Ovary (tissue), 3 donors: Measurements from ENCODE around the gene STT3B.

Experiments used
- CTCF ChIP-seq, 3 donors: fragments of 450-650 bp in 2 of 3; fragments of 200-600 bp in 1 of 3; IDR thresholded peaks; one replicate each; pipeline versions ENCODE4 v1.5.1 to v1.8.0; 2016 to 2022; ENCODE audit warnings: antibody characterized with exemption in 3 of 3, mild to moderate bottlenecking in 1 of 3
- EP300 ChIP-seq: sonication (generic); formaldehyde crosslinking; IDR thresholded peaks from one replicate; pipeline ENCODE4 v1.6.1; 2017; ENCODE audit warnings: antibody characterized with exemption
- POLR2A ChIP-seq: fragments of 450-650 bp; IDR thresholded peaks from one replicate; pipeline ENCODE4 v1.6.1; 2017; ENCODE audit warnings: antibody characterized with exemption, mild to moderate bottlenecking, moderate library complexity
- donor health status: DM: no; HTN: no; CAD: no.

DNA sequence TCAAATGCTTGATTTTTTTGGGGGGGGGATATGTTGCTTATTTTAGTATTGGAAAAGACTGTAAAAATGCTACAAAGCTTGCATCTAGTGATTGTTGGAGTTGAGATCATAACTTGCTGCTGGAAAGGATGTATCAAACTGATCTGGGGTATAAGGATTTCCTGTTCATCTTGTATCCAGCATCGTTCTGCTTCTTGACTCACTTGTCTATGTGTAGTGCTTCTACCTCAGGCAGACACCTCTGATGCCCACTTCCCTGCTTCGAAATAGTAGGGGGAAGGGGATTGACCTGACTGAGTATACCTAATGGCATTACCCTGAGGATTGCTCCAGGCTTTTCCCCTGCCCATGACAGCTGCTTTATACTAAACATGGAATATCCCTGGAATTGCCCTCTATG lies 42.7 kb downstream of the STT3B start:
- TF ChIP-seq POLR2A (no peak), EP300 (no peak), CTCF (IDR thresholded peaks at IDR 0.05) (no peak)
